SK-N-SH treated with all-trans-retinoic acid at 6 μM for 48 hours (cell line): ENCODE results near the gene MT1B.
"Not testable (repeated sequence)": the region's sequence is repeated elsewhere in the genome, so short reads cannot be mapped to it uniquely, and the experiment has no call there.

Experiments used
- ATAC-seq: fragments of 200-7000 bp; cut with Tn5 transposase; 3 replicates; pipeline ENCODE4 v1.9.1; 2020; ENCODE audit warnings: mild to moderate bottlenecking, moderate library complexity
- ARNTL ChIP-seq: fragments of 450-650 bp; formaldehyde crosslinking; IDR thresholded peaks from 2 replicates; pipeline ENCODE4 v1.5.0; 2020; ENCODE audit warnings: low read depth, mild to moderate bottlenecking, moderate library complexity, borderline replicate concordance
- BACH2 ChIP-seq: fragments of 250-450 bp; sonication (Bioruptor Pico); IDR thresholded peaks from 2 replicates; pipeline ENCODE4 v1.9.0; 2021; ENCODE audit warnings: mild to moderate bottlenecking, borderline replicate concordance
- CSDC2 ChIP-seq: fragments of 250-450 bp; sonication (Bioruptor Pico); IDR thresholded peaks from 2 replicates; pipeline ENCODE4 v1.5.0; 2020; ENCODE audit warnings: mild to moderate bottlenecking, moderate library complexity
- CSRNP3 ChIP-seq: fragments of 250-450 bp; sonication (Bioruptor Pico); IDR thresholded peaks from 2 replicates; pipeline ENCODE4 v1.5.1; 2021; ENCODE audit warnings: mild to moderate bottlenecking, moderate library complexity
- ESRRG ChIP-seq: fragments of 250-450 bp; sonication (Bioruptor Pico); IDR thresholded peaks from 2 replicates; pipeline ENCODE4 v1.6.1; 2021; ENCODE audit warnings: mild to moderate bottlenecking
- GLIS3 ChIP-seq: fragments of 250-450 bp; sonication (Bioruptor Pico); IDR thresholded peaks from 2 replicates; pipeline ENCODE4 v1.5.0; 2020; ENCODE audit warnings: mild to moderate bottlenecking, moderate library complexity
- ISL1 ChIP-seq: fragments of 250-450 bp; sonication (Bioruptor Pico); IDR thresholded peaks from 2 replicates; pipeline ENCODE4 v2.1.2; 2022; ENCODE audit warnings: mild to moderate bottlenecking, moderate library complexity
- OSR1 ChIP-seq: fragments of 250-450 bp; sonication (Bioruptor Pico); IDR thresholded peaks from 2 replicates; pipeline ENCODE4 v1.8.0; 2022; ENCODE audit warnings: moderate library complexity, mild to moderate bottlenecking, inconsistent platforms
- PATZ1 ChIP-seq: fragments of 250-450 bp; sonication (Bioruptor Pico); IDR thresholded peaks from 2 replicates; pipeline ENCODE4 v1.8.0; 2020; ENCODE audit warnings: mild to moderate bottlenecking, moderate library complexity, borderline replicate concordance
- PPARA ChIP-seq: fragments of 250-450 bp; sonication (Bioruptor Pico); IDR thresholded peaks from 2 replicates; pipeline ENCODE4 v1.5.0; 2020; ENCODE audit warnings: mild to moderate bottlenecking, borderline replicate concordance
- RARB ChIP-seq: fragments of 250-450 bp; sonication (Bioruptor Pico); IDR thresholded peaks from 2 replicates; pipeline ENCODE4 v1.8.0; 2021; ENCODE audit warnings: mild to moderate bottlenecking, moderate library complexity
- SNAI2 ChIP-seq: fragments of 250-450 bp; sonication (Bioruptor Pico); IDR thresholded peaks from 2 replicates; pipeline ENCODE4 v1.5.0; 2020; ENCODE audit warnings: mild to moderate bottlenecking, moderate library complexity
- TCF4 ChIP-seq: fragments of 250-450 bp; sonication (Bioruptor Pico); IDR thresholded peaks from 2 replicates; pipeline ENCODE4 v1.8.0; 2021; ENCODE audit warnings: mild to moderate bottlenecking, moderate library complexity, borderline replicate concordance
- ZC3H10 ChIP-seq: fragments of 250-450 bp; sonication (Bioruptor Pico); IDR thresholded peaks from 2 replicates; pipeline ENCODE4 v1.5.1; 2021; ENCODE audit warnings: mild to moderate bottlenecking, moderate library complexity
- ZFP30 ChIP-seq: fragments of 450-650 bp; formaldehyde crosslinking; IDR thresholded peaks from 2 replicates; pipeline ENCODE4 v1.5.0; 2022; ENCODE audit warnings: mild to moderate bottlenecking, moderate library complexity
- ZNF565 ChIP-seq: fragments of 450-650 bp; formaldehyde crosslinking; conservative IDR thresholded peaks from 2 replicates; pipeline ENCODE4 v1.5.0; 2020; ENCODE audit warnings: low read depth, mild to moderate bottlenecking, moderate library complexity
- TF ChIP-seq, protein P1 (sequence below): fragments of 250-450 bp; sonication (Bioruptor Pico); IDR thresholded peaks from 2 replicates; pipeline ENCODE4 v1.5.0; 2020; ENCODE audit warnings: mild to moderate bottlenecking, moderate library complexity
- TF ChIP-seq, protein P2 (sequence below): fragments of 250-450 bp; sonication (Bioruptor Pico); IDR thresholded peaks from 2 replicates; pipeline ENCODE4 v1.5.1; 2020; ENCODE audit warnings: low read depth, mild to moderate bottlenecking, moderate library complexity
- TF ChIP-seq, protein P3 (sequence below): fragments of 250-450 bp; sonication (Bioruptor Pico); IDR thresholded peaks from 2 replicates; pipeline ENCODE4 v1.8.0; 2021; ENCODE audit warnings: low read depth, mild to moderate bottlenecking, moderate library complexity, borderline replicate concordance

Gene MT1B

GRCh38 chr16:56620339-56620897 lies 31.3 kb upstream of the MT1B start:
- no peak for ATAC-seq
- no peak for TF ChIP-seq OSR1 (CRISPR knock-in tag)
- TF ChIP-seq ZC3H10 (CRISPR knock-in tag): no peak
- TF ChIP-seq PPARA (CRISPR knock-in tag): no peak
- TF ChIP-seq, protein P1, sequence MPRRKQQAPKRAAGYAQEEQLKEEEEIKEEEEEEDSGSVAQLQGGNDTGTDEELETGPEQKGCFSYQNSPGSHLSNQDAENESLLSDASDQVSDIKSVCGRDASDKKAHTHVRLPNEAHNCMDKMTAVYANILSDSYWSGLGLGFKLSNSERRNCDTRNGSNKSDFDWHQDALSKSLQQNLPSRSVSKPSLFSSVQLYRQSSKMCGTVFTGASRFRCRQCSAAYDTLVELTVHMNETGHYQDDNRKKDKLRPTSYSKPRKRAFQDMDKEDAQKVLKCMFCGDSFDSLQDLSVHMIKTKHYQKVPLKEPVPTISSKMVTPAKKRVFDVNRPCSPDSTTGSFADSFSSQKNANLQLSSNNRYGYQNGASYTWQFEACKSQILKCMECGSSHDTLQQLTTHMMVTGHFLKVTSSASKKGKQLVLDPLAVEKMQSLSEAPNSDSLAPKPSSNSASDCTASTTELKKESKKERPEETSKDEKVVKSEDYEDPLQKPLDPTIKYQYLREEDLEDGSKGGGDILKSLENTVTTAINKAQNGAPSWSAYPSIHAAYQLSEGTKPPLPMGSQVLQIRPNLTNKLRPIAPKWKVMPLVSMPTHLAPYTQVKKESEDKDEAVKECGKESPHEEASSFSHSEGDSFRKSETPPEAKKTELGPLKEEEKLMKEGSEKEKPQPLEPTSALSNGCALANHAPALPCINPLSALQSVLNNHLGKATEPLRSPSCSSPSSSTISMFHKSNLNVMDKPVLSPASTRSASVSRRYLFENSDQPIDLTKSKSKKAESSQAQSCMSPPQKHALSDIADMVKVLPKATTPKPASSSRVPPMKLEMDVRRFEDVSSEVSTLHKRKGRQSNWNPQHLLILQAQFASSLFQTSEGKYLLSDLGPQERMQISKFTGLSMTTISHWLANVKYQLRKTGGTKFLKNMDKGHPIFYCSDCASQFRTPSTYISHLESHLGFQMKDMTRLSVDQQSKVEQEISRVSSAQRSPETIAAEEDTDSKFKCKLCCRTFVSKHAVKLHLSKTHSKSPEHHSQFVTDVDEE: no peak
- no peak for TF ChIP-seq ESRRG (CRISPR knock-in tag)
- TF ChIP-seq, all 23 proteins: peak for 0

DNA sequence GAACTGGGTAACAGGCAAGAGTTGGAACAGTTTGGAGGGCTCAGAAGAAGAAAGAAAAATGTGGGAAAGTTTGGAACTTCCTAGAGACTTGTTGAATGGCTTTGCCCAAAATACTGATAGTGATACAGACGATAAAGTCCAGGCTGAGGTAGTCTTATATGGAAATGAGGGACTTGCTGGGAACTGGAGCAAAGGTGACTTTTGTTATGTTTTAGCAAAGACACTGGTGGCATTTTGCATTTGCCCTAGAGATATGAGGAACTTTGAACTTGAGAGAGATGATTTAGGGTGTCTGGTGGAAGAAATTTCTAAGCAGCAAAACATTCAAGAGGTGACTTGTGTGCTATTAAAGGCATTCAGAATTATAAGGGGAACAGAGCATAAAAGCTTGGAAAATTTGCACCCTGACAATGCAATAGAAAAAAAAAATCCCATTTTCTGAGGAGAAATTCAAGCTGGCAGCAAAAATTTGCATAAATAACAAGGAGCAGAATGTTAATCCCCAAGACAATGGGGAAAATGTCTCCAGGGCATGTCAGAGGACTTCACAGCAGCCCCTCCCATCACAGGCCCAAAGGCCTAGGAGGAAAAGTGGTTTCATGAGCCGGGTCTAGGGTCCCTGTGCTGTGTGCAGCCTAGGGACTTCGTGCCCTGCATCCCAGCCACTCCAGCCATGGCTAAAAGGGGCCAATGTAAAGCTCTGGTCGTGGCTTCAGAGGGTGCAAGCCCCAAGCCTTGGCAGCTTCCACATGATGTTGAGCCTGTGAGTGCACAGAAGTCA lies 29.8 kb upstream of the MT1B start:
- not testable (repeated sequence) for ATAC-seq

DNA sequence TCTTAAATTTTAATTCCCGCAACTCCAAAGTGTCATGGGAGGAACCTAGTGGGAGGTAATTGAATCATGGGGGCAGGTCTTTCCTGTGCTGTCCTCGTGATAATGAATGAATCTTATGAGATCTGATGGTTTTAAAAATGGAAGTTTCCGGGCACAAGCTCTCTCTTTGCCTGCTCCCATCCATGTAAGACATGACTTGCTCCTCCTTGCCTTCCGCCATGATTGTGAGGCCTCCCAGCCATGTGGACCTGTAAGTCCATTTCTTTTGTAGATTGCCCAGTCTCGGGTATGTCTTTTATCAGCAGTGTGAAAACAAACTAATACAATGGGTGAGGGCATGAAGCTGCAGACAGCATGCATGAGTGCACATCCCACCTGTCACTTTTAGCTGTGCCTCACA lies 28.5 kb upstream of the MT1B start:
- not testable (repeated sequence) for ATAC-seq

DNA sequence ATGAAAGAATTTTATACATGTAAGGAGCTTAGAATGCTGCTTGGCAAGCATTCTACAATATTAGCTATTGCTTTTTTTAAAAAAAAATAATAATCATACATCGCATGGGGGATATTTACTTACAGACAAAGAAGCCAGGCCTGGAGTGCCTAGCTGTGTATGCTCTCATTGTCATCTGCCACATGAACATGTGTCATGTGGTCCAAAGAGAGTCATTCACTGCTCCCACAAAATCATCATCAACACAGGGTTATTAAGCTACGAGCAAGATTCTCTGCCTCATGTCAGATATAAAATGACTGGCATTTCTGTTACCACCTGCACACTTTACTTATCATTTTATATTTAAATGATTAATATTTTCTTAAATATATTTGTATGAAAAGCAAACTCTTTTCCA lies 28.0 kb upstream of the MT1B start:
- no peak for TF ChIP-seq GLIS3 (CRISPR knock-in tag)
- TF ChIP-seq SNAI2 (CRISPR knock-in tag): no peak
- no peak for TF ChIP-seq CSRNP3 (CRISPR knock-in tag)
- TF ChIP-seq ZFP30 (CRISPR knock-in tag): no peak
- no peak for TF ChIP-seq RARB (CRISPR knock-in tag)
- no peak for TF ChIP-seq BACH2 (CRISPR knock-in tag)
- TF ChIP-seq ARNTL (CRISPR knock-in tag): no peak
- no peak for TF ChIP-seq ISL1 (CRISPR knock-in tag)
- TF ChIP-seq, protein P2, sequence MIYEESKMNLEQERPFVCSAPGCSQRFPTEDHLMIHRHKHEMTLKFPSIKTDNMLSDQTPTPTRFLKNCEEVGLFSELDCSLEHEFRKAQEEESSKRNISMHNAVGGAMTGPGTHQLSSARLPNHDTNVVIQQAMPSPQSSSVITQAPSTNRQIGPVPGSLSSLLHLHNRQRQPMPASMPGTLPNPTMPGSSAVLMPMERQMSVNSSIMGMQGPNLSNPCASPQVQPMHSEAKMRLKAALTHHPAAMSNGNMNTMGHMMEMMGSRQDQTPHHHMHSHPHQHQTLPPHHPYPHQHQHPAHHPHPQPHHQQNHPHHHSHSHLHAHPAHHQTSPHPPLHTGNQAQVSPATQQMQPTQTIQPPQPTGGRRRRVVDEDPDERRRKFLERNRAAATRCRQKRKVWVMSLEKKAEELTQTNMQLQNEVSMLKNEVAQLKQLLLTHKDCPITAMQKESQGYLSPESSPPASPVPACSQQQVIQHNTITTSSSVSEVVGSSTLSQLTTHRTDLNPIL: no peak
- TF ChIP-seq, protein P3, sequence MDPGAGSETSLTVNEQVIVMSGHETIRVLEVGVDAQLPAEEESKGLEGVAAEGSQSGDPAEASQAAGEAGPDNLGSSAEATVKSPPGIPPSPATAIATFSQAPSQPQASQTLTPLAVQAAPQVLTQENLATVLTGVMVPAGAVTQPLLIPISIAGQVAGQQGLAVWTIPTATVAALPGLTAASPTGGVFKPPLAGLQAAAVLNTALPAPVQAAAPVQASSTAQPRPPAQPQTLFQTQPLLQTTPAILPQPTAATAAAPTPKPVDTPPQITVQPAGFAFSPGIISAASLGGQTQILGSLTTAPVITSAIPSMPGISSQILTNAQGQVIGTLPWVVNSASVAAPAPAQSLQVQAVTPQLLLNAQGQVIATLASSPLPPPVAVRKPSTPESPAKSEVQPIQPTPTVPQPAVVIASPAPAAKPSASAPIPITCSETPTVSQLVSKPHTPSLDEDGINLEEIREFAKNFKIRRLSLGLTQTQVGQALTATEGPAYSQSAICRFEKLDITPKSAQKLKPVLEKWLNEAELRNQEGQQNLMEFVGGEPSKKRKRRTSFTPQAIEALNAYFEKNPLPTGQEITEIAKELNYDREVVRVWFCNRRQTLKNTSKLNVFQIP (CRISPR knock-in tag): no peak
- no peak for TF ChIP-seq ZC3H10 (CRISPR knock-in tag)
- TF ChIP-seq PATZ1 (CRISPR knock-in tag): no peak
- TF ChIP-seq CSDC2 (CRISPR knock-in tag): no peak
- no peak for TF ChIP-seq TCF4 (CRISPR knock-in tag)
- TF ChIP-seq ZNF565 (CRISPR knock-in tag): no peak
- TF ChIP-seq, all 23 proteins: peak for 0
- no peak for ATAC-seq
